CD4-positive, alpha-beta T cell treated with Interferon alpha-2 for 1 hour (primary cell): ENCODE results near the gene SMYD5.
"Not testable (repeated sequence)": the region's sequence is repeated elsewhere in the genome, so short reads cannot be mapped to it uniquely, and the experiment has no call there.

Source experiments
- DNase-seq, 2 donors: peaks; one replicate each; pipeline ENCODE4 v3.0.0-alpha.2; 2020 to 2022

The SMYD5 gene

DNA sequence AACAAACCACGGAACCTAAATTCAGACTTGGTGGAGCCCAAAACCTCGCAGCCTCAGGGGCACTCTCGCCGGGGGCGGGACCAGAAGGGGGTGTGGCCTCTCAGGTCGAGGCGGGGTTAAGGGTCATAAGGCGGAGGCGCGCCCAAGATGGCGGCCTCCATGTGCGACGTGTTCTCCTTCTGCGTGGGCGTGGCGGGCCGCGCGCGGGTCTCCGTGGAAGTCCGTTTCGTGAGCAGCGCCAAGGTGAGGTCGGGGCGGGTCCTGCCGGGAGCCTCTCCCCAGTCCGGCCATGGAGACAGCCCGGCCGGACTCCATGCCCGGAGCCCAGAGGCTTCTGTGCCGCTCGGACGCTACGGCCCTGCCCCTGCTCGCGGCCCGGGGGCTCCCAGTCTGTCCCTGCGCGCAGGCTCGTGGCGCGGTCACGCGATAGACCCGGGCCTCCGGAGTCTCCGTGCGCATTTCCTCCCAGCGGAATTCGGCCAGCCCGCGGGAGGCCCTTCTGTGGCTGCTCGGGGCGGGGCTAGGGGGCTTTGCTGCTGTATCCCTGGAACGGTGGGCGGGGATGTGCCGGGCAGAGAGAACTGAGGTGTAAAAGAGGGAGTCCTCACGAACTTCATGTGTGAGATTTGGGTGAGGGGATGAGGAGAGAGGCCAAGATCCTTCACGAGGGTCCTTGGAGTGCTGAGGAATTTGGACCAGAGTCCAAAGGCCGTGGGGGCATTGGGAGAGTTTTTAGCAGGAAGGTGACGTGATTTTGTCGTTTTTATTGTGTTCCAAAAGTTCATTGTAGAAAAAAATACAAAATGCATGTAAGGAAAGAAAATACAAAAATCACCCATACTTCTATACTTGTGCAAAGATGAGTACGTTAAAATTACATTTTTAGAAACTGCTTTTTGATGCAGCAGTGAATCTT lies at the start of gene SMYD5:
Gene SMYD5, plus strand, starts transcription at position 126 of the 916 bp plus-strand sequence. Its CDS starts 22 bp downstream, at position 148.
- DNase-seq: peak; percentile 86 to 92

DNA sequence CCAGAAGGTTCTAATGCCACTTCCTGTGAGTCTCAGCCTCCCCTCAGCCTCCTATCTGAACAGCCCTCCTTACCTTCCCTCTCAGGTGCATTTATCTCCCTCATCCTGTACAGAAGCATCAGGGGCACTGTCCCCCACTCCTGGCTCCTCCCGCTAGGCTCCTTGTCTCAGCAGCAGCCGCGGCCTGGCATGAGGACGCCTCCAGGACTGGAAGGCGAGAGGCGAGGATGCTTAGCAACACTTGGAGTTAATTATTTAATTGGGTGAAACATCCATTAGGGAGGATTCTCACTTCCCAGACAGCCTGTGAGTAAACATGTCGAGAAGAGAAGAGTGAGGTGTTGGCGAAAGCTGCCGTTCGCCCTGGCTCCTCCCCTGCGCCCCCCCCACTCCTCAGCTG lies 48.1 kb upstream of the SMYD5 start:
- DNase-seq: not testable (repeated sequence)

DNA sequence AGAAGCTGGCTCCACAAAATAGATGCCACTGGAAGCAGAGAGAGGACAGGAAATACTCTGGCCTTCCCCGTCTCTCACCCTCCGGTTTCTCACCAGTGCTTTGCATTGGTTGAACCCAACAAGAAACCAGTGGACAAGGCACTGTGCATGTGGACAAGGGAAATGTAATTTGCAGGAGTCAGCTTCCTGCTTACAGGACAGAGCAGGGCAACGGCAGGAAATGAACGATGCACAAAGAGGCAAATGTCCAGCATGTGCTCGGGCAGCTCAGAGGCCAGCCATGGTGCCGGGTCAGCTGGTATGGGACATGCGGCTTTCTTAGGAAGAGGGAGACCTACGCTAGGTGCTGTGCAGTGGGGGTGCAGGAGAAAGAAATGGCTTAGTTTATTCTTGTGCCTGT lies 47.2 kb upstream of the SMYD5 start:
- DNase-seq: not testable (repeated sequence)

DNA sequence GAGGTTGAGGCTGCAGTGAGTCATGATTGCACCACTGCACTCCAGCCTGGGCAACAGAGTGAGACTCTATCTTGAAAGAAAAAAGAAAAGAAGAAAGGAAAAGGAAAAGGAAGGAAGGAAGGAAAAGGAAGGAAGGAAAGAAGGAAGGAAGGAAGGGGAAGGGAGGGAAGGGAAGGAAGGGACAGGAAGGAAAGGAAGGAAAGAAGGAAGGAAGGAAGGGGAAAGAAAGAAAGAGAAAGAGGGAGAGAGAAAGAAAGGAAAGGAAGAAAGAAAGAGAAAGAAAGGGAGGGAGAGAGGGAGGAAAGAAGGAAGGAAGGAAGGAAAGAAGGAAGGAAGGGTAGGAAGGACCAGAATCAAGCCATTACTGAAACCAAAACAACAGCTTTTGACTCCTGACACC lies 45.7 kb upstream of the SMYD5 start:
- not testable (repeated sequence) for DNase-seq

DNA sequence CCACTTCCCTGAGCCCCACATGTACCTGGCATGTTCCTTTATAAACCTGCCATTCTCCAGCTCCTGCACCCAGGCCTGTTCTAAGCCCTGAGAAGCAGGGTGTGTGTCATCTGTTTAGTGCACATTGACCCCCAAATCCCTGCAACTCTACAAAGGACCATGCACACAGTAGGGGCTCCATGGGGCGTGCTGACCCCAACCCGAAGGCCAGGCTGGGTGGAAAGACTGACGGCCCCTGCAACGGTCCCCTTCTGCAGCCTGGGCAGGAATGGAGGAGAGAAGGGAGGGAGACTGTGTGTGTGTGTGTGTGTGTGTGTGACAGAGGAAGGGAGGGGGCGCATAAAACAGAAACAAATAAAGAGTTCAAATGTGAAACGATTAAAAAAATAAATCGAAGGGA lies 43.7 kb upstream of the SMYD5 start:
- not testable (repeated sequence) for DNase-seq

DNA sequence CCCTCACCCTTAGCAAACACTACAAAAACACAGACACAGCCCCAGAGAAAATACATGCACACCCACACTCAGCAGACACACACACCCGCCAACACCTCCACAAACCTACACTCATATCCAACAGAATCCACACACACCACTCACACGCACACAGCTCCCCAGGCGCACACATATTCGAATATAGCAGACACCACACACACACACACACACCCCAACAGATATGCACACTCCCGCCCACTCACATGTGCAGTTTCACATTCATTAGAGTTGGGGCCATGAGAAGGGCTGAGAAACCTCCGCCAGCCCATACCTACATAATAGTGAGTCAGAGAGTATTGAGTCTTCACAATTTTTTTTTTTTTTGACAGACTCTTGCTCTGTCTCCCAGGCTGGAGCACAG lies 41.1 kb upstream of the SMYD5 start:
- no peak for DNase-seq

DNA sequence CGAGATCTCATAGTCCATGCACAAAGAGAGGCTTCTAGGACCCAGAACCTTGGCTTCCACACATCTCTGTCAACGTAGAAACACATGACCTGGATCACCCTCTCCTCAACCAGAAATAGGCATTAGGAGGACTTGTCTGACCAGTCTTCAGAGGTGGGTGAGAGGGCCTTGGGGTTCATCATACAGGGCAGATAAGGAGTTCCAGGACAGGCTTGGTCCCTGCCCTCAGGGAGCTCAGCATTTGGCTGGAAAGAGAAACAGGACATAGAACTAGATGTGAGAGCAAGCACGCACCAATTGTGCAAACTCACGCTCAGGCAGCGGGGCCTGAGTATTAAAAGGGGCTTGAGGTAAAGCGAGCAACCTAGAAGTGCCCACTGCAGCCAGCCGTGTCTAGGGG lies 40.3 kb upstream of the SMYD5 start:
- no peak for DNase-seq

DNA sequence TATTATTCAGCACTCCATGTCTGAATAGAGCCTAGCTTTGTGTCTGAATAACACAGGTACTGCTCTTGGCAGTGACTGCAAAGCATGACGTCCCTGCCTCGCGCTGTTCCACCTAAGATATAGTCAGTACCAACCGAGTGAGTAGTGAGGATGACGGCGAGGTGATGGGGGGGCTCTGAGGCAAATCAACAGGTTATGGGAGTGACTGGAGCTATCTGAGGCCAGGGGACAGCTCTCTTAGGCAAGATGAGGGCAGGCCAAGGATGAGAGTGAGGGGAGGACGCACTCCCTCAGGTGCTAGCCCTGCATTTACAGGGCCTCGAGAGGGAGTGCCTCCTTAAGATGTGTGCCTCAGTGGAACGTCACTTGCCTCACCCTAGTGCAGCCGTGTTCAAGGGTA lies 39.8 kb upstream of the SMYD5 start:
- DNase-seq: no peak

DNA sequence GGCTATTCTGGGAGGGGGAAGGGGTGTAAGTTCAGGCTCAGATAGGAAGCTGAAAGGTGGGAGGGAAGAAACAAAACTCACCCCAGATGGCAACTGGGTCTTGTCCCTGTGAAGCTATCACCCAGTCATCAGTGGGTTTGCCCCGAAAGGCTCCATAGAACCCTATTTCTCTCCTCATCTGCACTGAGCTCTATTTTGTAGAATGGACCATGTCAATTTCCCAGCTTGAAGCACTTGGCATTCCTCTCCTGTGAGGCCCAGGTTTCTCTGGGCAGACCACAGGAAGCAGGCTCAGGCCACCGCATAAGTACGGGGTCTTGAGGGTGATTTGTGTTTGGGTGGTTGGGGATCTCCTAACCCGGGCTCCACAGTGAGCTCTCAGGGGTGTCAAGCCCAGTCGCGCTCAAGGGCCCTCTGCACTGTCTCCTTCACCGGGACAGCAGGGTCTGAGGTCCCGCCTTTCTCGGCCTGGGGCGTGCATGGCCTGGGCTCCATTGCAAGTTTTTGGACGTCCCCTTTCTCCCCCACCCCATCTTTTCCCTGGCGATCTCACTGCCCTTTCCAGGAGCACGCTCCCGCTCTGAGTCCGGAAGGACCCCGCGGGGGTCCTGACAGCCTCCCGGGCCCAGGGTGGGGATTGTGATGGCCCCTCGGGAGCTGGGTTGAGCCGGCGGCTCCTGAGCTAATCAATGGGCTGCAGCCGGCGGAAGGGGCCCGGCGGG lies 38.9 kb upstream of the SMYD5 start:
- DNase-seq: no peak

DNA sequence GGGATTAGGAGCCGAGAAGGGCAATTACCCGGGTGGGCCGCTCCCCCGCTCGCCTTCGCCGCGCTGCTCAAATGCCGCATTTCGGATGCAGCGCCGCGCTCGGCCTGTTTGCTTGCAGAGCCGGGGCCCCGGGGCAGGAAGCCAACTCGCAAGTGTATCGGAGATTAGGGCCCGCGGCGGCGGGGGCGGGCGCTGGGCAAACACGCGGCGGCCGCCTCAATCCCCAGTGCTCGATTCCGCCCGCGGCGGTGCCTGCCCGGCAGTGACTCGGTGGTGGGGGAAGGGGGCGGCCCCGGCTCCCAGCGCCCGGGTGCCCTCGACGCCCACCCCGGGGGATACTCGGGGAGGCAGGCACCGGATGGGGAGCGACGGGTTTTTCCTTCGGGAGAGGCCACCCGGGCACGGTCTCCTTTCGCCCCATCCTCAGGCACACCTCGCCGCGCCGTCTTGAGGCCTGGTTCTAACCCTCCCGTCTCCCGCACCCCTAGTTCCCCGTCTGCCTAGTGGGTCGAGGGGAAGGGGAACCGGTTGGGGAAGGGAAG lies 38.3 kb upstream of the SMYD5 start:
- DNase-seq: peak; percentile 66 to 71

DNA sequence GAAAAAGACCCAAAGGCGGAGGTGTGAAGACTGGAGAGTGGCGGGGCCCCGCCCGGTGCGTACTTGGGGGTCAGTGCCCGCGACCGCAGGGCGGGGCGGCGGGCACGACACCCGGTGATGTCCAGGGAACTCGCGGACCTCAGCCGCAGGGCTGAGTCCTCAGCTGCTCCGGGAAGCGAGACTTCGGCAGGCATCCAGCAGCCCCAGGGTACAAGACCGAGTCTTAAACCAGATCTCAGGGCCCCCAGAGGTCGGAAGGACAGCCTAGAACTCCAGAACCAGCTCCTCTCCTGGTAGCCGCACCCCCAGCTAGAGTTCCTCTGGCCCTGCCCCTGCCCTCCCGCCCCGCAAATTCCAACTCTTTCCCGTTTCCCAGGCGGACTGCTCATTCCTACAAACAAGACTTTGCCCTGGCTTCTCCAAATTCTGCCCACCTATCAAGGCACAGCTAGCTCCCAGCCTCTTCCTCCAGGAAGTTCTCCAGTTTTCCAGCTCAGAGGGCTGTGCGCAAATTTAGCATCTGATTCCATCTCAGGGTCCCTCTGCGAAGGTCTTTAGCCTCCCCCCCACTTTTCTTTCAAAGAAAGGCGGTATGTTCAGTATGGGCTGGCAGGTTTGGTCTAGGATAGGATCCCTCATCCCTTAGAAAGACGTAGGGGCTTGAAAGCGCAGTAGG lies 37.7 kb upstream of the SMYD5 start:
- DNase-seq: peak in 1 of 2 donors; percentile 7

DNA sequence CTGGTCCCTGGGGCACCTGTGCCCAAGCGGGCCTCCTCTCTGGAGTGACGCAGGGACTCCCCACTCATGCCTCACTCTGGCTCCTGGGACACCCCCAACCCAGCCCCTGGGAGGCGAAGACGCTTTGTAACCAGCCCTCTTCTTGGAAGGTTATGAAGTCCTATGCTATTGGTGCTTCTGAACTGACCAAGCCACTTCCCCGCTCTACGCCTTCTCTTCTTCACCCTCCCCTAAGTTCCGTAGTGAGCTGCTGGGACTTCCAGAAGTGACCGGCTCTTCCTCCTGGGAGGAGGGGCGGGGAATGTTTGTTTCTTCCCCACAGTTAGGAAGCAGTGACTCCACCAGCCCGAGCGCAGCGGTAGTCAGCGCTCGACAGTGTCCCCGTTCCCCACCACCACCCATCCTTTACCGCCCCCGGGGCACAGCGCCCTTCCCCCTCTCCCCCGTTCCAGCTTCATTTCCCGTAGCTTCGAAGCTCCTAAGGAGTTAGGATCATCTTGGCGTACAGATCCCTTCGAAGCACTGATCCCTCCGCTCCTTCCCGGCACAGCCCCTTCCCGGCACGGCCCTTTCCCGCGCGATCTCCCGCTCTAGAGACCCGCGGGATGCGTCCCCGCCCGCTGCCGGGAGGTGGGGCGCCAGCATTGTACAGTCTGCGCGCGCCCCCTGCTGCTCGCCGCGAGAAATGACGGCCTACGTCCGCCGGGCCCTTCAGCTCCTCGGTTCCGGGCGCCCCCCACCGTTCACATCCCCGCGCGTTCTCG lies 37.0 kb upstream of the SMYD5 start:
- DNase-seq: peak; percentile 84 to 88

DNA sequence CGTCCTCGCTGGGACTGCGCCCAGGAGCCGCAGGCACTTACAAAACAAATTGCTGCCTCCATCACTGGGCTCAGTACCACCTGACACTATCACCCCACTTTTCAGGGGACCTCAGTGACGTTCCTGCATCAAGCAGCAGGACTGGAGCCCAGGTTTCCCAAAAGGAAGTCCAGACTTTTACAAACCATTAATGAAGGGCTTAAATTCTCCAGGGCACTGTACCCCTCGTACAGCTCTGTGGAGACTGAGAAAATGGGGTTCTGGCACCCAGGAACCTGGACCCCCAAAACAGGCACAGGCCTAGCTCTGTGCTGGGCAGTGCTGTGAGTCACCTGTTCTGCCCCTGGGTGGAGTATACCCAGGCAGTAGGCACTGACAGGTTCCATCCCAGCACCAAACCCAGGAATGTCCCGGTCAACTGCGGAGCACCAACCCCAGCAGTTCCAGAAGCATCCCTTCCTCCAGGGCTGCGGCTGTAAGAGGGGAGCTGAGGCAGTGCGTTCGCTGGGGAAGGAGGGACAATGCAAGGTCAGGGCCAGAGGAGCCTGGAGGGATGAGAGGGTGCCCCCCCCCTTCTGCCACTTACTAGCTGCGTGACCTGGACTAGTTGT lies 36.3 kb upstream of the SMYD5 start:
- no peak for DNase-seq

DNA sequence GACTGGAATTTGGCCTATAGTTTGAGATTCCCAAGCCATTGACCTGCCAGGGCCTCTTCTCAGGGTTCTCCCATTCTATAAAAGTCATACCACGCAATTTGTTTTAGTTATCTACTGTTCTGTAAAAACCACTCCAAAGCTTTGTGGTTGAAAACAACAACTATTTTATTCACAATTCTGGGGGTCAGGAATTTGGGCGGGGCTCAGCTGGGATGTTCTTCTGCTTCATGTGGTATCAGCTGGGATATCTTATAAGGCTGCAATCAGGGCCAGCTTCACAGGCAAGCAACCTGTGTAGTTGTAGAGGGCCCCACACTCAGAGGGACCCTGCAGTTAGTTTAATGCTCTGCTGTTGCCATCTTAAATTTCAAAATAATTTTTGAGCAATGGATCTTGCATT lies 28.1 kb upstream of the SMYD5 start:
- DNase-seq: no peak

DNA sequence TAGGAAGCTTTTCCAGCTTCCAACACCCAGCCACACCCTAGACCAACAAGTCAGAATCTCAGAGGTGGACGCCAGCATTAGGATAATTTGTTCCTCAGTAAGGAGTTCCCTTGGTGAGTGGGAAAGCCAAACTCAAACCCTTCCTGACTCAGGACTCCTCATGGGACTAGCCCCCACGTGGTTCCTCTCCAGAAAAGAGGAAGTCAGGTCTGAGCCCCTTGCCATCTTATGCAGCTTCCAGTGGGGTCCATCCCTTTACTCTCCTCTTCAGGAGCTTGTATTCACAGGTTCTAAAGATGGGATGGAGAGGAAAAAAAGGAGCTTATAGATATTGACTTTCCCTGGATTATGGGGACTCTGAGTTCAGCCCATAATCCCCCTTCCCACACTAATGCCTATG lies 26.5 kb upstream of the SMYD5 start:
- DNase-seq: no peak

DNA sequence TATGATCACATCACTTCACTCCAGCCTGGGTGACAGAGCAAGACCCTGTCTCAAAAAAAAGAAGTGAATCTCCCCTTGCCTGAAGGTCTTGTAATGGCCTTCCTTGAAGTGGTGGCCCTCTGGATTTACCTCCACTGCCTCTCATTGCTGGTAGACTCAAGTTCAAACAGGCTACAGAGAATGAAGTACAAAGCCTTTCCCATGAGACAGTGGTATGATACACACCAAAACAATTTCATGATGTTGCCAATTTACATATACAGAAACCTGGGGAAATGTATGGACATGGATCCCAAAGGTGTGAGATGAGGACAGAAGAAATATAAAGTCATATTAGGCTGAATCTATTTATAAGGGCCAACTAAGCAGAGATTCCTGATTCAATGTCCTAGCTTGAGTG lies 16.5 kb upstream of the SMYD5 start:
- no peak for DNase-seq

DNA sequence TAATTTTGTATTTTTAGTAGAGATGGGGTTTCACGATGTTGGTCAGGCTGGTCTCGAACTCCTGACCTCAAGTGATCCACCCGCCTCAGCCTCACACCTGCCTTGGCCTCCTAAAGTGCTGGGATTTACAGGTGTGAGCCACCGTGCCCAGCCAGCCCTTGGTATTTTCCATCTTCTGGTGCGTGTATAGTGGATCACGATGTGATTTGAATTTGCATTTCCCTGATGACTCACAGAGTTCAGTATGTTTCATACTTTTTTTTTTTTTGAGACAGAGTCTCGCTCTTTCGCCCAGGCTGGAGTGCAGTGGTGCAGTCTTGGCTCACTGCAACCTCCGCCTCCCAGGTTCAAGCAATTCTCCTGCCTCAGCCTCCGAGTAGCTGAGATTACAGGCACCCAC lies 13.8 kb upstream of the SMYD5 start:
- DNase-seq: not testable (repeated sequence)

DNA sequence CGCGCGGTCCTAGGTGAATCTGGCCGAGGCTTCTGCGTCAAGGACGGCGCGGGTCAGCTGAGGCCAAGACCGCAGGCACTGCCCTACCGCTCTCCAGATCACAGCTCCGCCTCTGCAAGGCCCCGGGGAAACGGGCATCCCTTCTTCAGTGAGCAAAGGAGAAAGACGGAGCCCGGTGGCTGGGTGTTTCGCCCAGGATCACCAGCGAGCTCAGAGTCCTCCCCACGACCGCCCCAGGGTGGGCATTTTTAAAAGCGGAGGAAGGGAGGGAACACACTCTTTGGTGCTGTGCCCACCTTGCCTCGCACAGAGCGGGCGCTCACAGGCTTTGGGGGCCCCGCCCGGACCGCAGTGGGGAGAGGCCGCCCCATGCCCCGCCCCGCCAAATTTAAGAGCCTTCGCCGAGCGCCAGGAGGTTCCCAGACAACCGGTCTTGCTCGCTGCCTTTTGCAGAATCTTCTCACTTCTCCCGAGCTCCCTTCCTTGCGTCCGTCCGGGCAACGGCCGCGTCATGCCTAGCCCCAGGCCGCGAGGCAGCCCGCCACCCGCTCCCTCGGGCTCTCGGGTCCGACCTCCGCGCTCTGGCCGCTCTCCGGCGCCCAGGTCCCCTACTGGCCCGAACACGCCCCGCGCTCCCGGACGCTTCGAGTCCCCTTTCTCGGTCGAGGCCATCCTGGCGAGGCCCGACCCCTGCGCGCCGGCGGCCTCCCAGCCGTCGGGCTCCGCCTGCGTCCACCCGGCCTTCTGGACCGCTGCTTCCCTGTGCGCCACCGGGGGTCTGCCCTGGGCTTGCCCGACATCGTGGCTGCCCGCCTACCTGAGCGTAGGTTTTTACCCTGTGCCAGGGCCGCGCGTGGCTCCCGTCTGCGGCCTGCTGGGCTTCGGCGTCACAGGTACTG lies 11.6 kb upstream of the SMYD5 start, which contains the start of gene NOTO:
Gene NOTO, plus strand, starts transcription at position 419 of the 899 bp plus-strand sequence. Its CDS starts 93 bp downstream, at position 512.
- DNase-seq: no peak

DNA sequence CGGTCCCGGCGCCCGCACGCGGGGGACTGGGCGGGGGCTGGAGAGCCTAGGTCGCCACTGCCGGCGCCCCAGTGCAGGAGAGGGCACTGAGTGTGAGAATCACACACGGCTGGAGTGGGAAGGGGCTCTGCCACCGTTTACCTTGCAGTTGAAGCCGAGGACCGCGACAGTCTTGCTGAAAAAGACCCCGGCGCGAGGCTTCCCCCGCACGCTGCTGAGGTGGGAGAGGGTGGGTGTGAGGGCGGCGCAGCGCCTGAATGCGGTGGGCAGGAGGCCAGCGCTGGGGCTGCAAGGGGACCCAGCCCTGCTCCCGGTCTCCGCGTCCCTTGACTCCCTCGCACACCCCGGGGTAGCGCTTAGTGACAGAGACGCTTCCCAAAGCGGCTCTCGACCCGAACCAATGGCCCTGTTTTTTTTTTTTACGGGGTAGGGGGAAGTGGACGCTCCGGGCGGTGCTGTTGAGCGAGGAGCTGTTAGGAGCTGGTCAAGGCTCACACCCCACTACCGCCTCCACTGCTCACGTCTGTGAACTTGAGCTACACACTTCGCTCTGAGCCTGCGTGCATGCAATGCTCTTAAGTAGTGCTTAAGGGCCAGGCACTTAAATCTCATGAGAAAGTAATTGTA lies 10.9 kb upstream of the SMYD5 start:
- DNase-seq: no peak

DNA sequence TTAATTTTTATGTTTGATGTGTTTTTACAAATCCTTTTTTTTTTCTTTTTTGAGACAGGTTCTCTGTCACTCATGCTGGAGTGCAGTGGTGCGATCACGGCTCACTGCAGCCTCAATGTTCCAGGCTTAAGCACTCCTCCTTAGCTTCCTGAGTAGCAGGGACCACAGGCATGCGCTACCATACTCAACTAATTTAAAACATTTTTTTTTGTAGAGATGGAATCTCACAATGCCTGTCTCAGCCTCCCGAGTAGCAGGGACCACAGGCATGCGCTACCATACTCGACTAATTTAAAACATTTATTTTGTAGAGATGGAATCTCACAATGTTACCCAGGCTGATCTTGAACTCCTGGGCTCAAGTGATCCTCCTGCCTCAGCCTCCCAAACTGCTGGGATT lies 8.4 kb upstream of the SMYD5 start:
- DNase-seq: no peak
